Uterus (tissue), 2 donors: ENCODE measurements around the gene TMEM51.

ENCODE experiments used
- POLR2A ChIP-seq, 2 donors: fragments of 450-650 bp; IDR thresholded peaks; one replicate each; pipeline ENCODE4 v1.6.1; 2016; ENCODE audit warnings: antibody characterized with exemption in 2 of 2, mild to moderate bottlenecking in 1 of 2, moderate library complexity in 1 of 2
- TF ChIP-seq, protein P1 (sequence below), 4 experiments: fragments of 200-600 bp in 2 of 4; fragments of 450-650 bp in 2 of 4; sonication (generic) in 2 of 4; IDR thresholded peaks; one replicate each; pipeline ENCODE4 v1.5.1; 2016 to 2019; ENCODE audit warnings: antibody characterized with exemption in 4 of 4, mild to moderate bottlenecking in 2 of 4, moderate library complexity in 1 of 4

DNA sequence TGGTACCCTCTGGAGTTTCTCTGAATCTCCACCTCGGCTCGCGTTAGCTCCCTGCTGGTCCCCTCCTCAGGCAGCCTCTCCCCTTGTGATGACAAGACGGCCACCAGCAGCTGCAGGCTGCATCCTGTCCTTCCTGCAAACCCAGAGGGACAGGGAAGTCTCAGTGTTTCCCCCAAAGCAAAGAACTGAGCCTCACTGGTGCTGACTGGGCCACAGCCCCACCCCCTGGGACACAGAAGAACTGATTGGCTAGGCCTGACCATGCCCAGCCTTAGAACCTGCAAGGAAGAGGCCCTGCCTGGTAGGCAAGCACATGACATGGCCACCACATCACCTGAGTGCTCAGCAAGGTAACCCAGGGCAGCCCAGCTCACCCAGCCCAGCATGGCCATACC, 34.6 kb downstream of the TMEM51 start:
- TF ChIP-seq, protein P1, sequence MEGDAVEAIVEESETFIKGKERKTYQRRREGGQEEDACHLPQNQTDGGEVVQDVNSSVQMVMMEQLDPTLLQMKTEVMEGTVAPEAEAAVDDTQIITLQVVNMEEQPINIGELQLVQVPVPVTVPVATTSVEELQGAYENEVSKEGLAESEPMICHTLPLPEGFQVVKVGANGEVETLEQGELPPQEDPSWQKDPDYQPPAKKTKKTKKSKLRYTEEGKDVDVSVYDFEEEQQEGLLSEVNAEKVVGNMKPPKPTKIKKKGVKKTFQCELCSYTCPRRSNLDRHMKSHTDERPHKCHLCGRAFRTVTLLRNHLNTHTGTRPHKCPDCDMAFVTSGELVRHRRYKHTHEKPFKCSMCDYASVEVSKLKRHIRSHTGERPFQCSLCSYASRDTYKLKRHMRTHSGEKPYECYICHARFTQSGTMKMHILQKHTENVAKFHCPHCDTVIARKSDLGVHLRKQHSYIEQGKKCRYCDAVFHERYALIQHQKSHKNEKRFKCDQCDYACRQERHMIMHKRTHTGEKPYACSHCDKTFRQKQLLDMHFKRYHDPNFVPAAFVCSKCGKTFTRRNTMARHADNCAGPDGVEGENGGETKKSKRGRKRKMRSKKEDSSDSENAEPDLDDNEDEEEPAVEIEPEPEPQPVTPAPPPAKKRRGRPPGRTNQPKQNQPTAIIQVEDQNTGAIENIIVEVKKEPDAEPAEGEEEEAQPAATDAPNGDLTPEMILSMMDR (IDR thresholded peaks at IDR 0.05), result no peak
- no peak for TF ChIP-seq POLR2A (IDR thresholded peaks at IDR 0.05)
